GM12878 (cell line): Measurements from ENCODE around the gene SDR9C7. TPM values are rescaled to one million over a fixed set of nuclear protein-coding genes. Genes with fewer than 3 reads are reported as not detected.

Source experiments
- ATAC-seq: fragments of 200-7000 bp; cut with Tn5 transposase; 3 replicates; pipeline ENCODE4 v1.9.1; 2020; ENCODE audit warnings: mild to moderate bottlenecking, moderate library complexity
- BruUV-seq: library from RNA; stranded (reverse); fragments of 400-500 nt; replicated peaks from 2 replicates; lab custom pipeline; 2021; lab: Mats Ljungman, UMichigan
- CTCF ChIA-PET: fragments of 300-600 bp; sonication (Branson Sonifier 250); formaldehyde crosslinking; extraction: SDS; loops from one replicate; lab custom pipeline; 2021; ENCODE audit warnings: inconsistent platforms; lab: Yijun Ruan, JAX
- POLR2A ChIA-PET: fragments of 350-600 bp; formaldehyde crosslinking; extraction: SDS; loops from one replicate; lab custom pipeline; 2021; ENCODE audit warnings: inconsistent platforms; lab: Charles Lee
- RAD21 ChIA-PET: fragments of 300-600 bp; sonication (Branson Sonifier 250); formaldehyde crosslinking; loops from one replicate; lab custom pipeline; 2023; ENCODE audit warnings: antibody characterized with exemption; ENCODE audit not compliant: unreplicated experiment; lab: Charles Lee
- SMC1A ChIA-PET: fragments of 300-600 bp; sonication (Branson Sonifier 250); formaldehyde crosslinking; loops from one replicate; lab custom pipeline; 2023; ENCODE audit not compliant: unreplicated experiment, uncharacterized antibody; lab: Charles Lee
- DNase-seq: peaks from one replicate; pipeline ENCODE4 v3.0.0-alpha.2; 2011; ENCODE audit warnings: low read depth, low spot score
- FAIRE-seq: peaks from 3 replicates; lab custom pipeline; 2011; peaks lifted over from hg19 to GRCh38; lab: Jason Lieb, UNC
- H2AFZ ChIP-seq: 2 replicates; pipeline ENCODE4 v1.6.0; 2011; ENCODE audit warnings: low read depth, low read length, control low read depth; ENCODE audit not compliant: control insufficient read depth
- H3K27ac ChIP-seq: 2 replicates; pipeline ENCODE4 v1.5.1; 2011; ENCODE audit warnings: control low read depth; ENCODE audit not compliant: control insufficient read depth, insufficient read depth
- H3K27me3 ChIP-seq, 2 experiments: replicated peaks in 1 of 2; 2 replicates each; pipeline versions ENCODE4 v1.6.0 to v1.6.1; 2011; ENCODE audit warnings: low read length in 1 of 2; ENCODE audit not compliant: control insufficient read depth in 2 of 2, insufficient read depth in 2 of 2
- H3K36me3 ChIP-seq, 2 experiments: 2 replicates each; pipeline ENCODE4 v1.5.1; 2011; ENCODE audit warnings: low read length in 1 of 2; ENCODE audit not compliant: control insufficient read depth in 2 of 2, insufficient read depth in 2 of 2
- H3K4me1 ChIP-seq: 2 replicates; pipeline ENCODE4 v1.6.1; 2011; ENCODE audit warnings: mild to moderate bottlenecking, low read length, moderate library complexity, mixed read lengths; ENCODE audit not compliant: control insufficient read depth, insufficient read depth
- H3K4me2 ChIP-seq: 2 replicates; pipeline ENCODE4 v1.6.0; 2011; ENCODE audit warnings: control low read depth; ENCODE audit not compliant: control insufficient read depth, insufficient read depth
- H3K4me3 ChIP-seq: fragments of 200-600 bp; sonication (generic); 2 replicates; pipeline ENCODE4 v1.5.1; 2016
- H3K79me2 ChIP-seq: 2 replicates; pipeline ENCODE4 v1.6.0; 2011; ENCODE audit warnings: low read length; ENCODE audit not compliant: control insufficient read depth, insufficient read depth
- H3K9ac ChIP-seq: 2 replicates; pipeline ENCODE4 v1.8.0; 2011; ENCODE audit warnings: low read length, control low read depth, mixed read lengths; ENCODE audit not compliant: control insufficient read depth, insufficient read depth
- H3K9me3 ChIP-seq: replicated peaks from 3 replicates; pipeline ENCODE4 v1.5.1; 2011; ENCODE audit warnings: mild to moderate bottlenecking, low read length; ENCODE audit not compliant: control insufficient read depth, insufficient read depth
- H4K20me1 ChIP-seq: 2 replicates; pipeline ENCODE4 v1.6.0; 2011; ENCODE audit not compliant: control insufficient read depth, insufficient read depth
- ETV6 ChIP-seq, 2 experiments: fragments of 450-650 bp in 1 of 2; IDR thresholded peaks in 1 of 2; conservative IDR thresholded peaks in 1 of 2; 2 replicates each; pipeline ENCODE4 v1.6.1; 2014; ENCODE audit warnings: antibody characterized with exemption in 1 of 2, borderline replicate concordance in 1 of 2, low read depth in 1 of 2, mild to moderate bottlenecking in 1 of 2, moderate library complexity in 1 of 2
- FOS ChIP-seq: IDR thresholded peaks from 3 replicates; pipeline ENCODE4 v1.6.1; 2011; ENCODE audit warnings: borderline replicate concordance; ENCODE audit not compliant: insufficient read length; ENCODE audit errors: extremely low read depth
- IKZF2 ChIP-seq, 2 experiments: fragments of 450-650 bp; IDR thresholded peaks; 2 replicates each; pipeline ENCODE4 v1.6.1; 2017; ENCODE audit warnings: mild to moderate bottlenecking in 2 of 2, moderate library complexity in 2 of 2
- MEF2B ChIP-seq: fragments of 450-650 bp; IDR thresholded peaks from 2 replicates; pipeline ENCODE4 v1.6.1; 2018; ENCODE audit warnings: mild to moderate bottlenecking, moderate library complexity; ENCODE audit not compliant: partially characterized antibody, poor library complexity, severe bottlenecking
- MTA2 ChIP-seq: fragments of 450-650 bp; IDR thresholded peaks from 2 replicates; pipeline ENCODE4 v1.6.1; 2016; ENCODE audit warnings: low read depth, mild to moderate bottlenecking, moderate library complexity
- MTA3 ChIP-seq: IDR thresholded peaks from 2 replicates; pipeline ENCODE4 v1.6.1; 2012; ENCODE audit warnings: low read length, inconsistent platforms, borderline replicate concordance
- PAX8 ChIP-seq: fragments of 450-650 bp; IDR thresholded peaks from 2 replicates; pipeline ENCODE4 v1.6.1; 2017; ENCODE audit warnings: mild to moderate bottlenecking, moderate library complexity
- SP1 ChIP-seq: IDR thresholded peaks from one replicate; pipeline ENCODE4 v1.6.1; 2011; ENCODE audit warnings: low read depth, low read length
- YY1 ChIP-seq: IDR thresholded peaks from 2 replicates; pipeline ENCODE4 v1.6.1; 2011; ENCODE audit warnings: low read depth, mild to moderate bottlenecking, low read length
- ZZZ3 ChIP-seq: IDR thresholded peaks from 2 replicates; pipeline ENCODE4 v1.6.1; 2011; ENCODE audit warnings: low read depth; ENCODE audit not compliant: control insufficient read depth, insufficient read length
- WGBS: methylation state at CpG from one replicate; pipeline ENCODE4 v1.1.6; 2016; ENCODE audit warnings: low lambda C conversion rate; ENCODE audit not compliant: insufficient replicate concordance, insufficient coverage; ENCODE audit errors: missing lambda C conversion rate; 5-methylcytosine and 5-hydroxymethylcytosine counted together
- in situ Hi-C: fragments of 300-500 bp; cut with MboI; formaldehyde crosslinking; loops from 9 replicates; pipeline ENCODE4 v1.14.3; 2018; ENCODE audit warnings: mixed read lengths
- intact Hi-C: fragments of 100-400 bp; cut with micrococcal nuclease; formaldehyde crosslinking; loops from one replicate; pipeline ENCODE4 v1.14.2; 2022; ENCODE audit not compliant: unreplicated experiment
- polyA plus RNA-seq, 11 experiments: library from polyadenylated mRNA; depleted of rRNA in 4 of 11; unstranded in 6 of 11; stranded (reverse) in 5 of 11; fragments of >200 nt; fragmentation: Nextera tagmentation in 4 of 11; fragmentation: Illumina TruSeq in 1 of 11; extraction: Ambion mirVana in 4 of 11; extraction: Trizol in 1 of 11; gene quantifications; 1 replicate in 1 of 11; 2 replicates in 10 of 11; pipeline versions ENCODE4 v1.2.1 to v1.2.3, GENCODE V29; 2011 to 2016; ENCODE audit warnings: inconsistent platforms in 2 of 11, missing spikeins in 2 of 11, low read depth in 1 of 11
- total RNA-seq, 4 experiments: library from RNA; depleted of rRNA in 3 of 4; stranded (reverse); fragments of >200 nt in 3 of 4; fragmentation: Illumina TruSeq in 1 of 4; extraction: Trizol in 1 of 4; gene quantifications; 2 replicates each; pipeline versions ENCODE4 v1.2.1 to v1.2.3, GENCODE V29; 2013 to 2021
- TF ChIP-seq, protein P1 (sequence below): fragments of 450-650 bp; IDR thresholded peaks from 2 replicates; pipeline ENCODE4 v1.6.1; 2017; ENCODE audit warnings: mild to moderate bottlenecking, moderate library complexity
- TF ChIP-seq, protein P2 (sequence below): IDR thresholded peaks from 2 replicates; pipeline ENCODE4 v1.6.1; 2011; ENCODE audit warnings: low read depth, mild to moderate bottlenecking, low read length, moderate library complexity, borderline replicate concordance; ENCODE audit errors: extremely low read depth
- TF ChIP-seq, protein P3 (sequence below): IDR thresholded peaks from 2 replicates; pipeline ENCODE4 v1.6.1; 2012; ENCODE audit warnings: low read depth, low read length, improper control_type of control experiment
- TF ChIP-seq, protein P4 (sequence below): fragments of 450-650 bp; IDR thresholded peaks from 2 replicates; pipeline ENCODE4 v1.6.1; 2018; ENCODE audit warnings: borderline replicate concordance, mild to moderate bottlenecking; ENCODE audit not compliant: partially characterized antibody

Gene SDR9C7
- total and polyA plus RNA-seq, 10 of the 15 experiments (the other 5 are each of a cell fraction or from before 2014, with no cell fraction given), result 0.04 TPM; not detected in 9

DNA sequence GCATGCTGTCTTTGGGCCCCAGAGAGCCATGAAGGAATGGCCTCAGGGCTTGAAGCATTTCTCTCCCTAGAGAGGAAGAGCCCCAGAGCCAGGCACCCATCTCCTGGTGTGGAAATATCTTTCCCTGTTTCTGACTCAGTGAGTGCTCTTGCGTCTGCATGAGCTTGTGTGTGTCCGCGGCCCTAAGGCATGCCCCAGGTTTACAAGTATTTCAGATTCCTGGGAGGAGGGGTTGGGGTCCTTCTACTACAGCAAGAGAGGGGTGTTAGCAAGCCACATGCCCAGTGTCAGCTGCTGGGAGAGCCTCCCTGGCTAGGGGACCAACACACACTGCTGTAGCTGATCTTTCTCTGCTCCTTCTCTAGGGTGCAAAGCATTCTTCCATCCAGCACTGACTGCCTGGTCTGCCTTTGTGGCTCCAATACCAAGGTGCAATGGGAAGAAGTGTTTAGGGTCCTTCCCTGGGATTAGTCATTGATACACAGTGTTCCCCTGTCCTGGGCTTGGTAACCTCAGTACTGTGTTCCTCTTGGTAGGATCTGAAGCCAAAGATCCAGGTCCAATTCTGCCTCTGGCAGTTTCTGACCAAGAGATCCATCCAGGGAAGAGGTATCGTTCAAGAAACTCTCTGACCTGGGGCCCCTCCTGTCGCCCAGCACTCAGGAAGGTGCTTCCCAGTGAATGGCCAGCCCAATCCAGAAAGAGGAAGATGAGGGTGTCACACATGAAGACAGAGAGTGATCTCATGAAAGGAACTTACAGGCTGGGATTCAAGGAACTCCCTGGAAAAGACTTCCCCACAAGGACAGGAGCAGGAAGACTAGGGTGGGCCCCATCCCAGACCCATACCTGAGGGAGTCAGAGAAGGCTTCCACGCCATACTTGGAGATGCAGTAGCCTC lies 20.1 kb upstream of the SDR9C7 start:
- ATAC-seq (no peak), FAIRE-seq (no peak), DNase-seq (no peak)
- H4K20me1 ChIP-seq, result no peaks in the 10 kb centered on the region
- H3K4me2 ChIP-seq, result no peak overlapping the region
- WGBS, result 58% methylated on average over 6 of the region's 6 CpGs
- SMC1A ChIA-PET, result no interaction called here
- H3K79me2 ChIP-seq, result no peaks in the 10 kb centered on the region
- H3K9ac ChIP-seq, result no peak overlapping the region
- H3K27ac ChIP-seq, result no peak overlapping the region
- no TSS peak for BruUV-seq
- RAD21 ChIA-PET, result no interaction called here
- no peak overlapping the region for H3K4me3 ChIP-seq
- POLR2A ChIA-PET, result no interaction called here
- no peaks in the 10 kb centered on the region for H3K4me1 ChIP-seq
- H3K27me3 ChIP-seq, result no peaks in the 10 kb centered on the region; a peak in 3 of 4 replicates
- no peak overlapping the region for H2AFZ ChIP-seq
- TF ChIP-seq ZZZ3, result no peak
- TF ChIP-seq SP1, result no peak
- TF ChIP-seq MTA2, result no peak
- TF ChIP-seq MEF2B, result no peak
- TF ChIP-seq, protein P1, sequence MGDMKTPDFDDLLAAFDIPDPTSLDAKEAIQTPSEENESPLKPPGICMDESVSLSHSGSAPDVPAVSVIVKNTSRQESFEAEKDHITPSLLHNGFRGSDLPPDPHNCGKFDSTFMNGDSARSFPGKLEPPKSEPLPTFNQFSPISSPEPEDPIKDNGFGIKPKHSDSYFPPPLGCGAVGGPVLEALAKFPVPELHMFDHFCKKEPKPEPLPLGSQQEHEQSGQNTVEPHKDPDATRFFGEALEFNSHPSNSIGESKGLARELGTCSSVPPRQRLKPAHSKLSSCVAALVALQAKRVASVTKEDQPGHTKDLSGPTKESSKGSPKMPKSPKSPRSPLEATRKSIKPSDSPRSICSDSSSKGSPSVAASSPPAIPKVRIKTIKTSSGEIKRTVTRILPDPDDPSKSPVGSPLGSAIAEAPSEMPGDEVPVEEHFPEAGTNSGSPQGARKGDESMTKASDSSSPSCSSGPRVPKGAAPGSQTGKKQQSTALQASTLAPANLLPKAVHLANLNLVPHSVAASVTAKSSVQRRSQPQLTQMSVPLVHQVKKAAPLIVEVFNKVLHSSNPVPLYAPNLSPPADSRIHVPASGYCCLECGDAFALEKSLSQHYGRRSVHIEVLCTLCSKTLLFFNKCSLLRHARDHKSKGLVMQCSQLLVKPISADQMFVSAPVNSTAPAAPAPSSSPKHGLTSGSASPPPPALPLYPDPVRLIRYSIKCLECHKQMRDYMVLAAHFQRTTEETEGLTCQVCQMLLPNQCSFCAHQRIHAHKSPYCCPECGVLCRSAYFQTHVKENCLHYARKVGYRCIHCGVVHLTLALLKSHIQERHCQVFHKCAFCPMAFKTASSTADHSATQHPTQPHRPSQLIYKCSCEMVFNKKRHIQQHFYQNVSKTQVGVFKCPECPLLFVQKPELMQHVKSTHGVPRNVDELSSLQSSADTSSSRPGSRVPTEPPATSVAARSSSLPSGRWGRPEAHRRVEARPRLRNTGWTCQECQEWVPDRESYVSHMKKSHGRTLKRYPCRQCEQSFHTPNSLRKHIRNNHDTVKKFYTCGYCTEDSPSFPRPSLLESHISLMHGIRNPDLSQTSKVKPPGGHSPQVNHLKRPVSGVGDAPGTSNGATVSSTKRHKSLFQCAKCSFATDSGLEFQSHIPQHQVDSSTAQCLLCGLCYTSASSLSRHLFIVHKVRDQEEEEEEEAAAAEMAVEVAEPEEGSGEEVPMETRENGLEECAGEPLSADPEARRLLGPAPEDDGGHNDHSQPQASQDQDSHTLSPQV, result no peak
- TF ChIP-seq YY1, result no peak
- TF ChIP-seq IKZF2 (IDR thresholded peaks at IDR 0.05), result no peak
- no peak for TF ChIP-seq MTA3
- TF ChIP-seq, protein P2, sequence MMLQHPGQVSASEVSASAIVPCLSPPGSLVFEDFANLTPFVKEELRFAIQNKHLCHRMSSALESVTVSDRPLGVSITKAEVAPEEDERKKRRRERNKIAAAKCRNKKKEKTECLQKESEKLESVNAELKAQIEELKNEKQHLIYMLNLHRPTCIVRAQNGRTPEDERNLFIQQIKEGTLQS, result no peak
- TF ChIP-seq, protein P3, sequence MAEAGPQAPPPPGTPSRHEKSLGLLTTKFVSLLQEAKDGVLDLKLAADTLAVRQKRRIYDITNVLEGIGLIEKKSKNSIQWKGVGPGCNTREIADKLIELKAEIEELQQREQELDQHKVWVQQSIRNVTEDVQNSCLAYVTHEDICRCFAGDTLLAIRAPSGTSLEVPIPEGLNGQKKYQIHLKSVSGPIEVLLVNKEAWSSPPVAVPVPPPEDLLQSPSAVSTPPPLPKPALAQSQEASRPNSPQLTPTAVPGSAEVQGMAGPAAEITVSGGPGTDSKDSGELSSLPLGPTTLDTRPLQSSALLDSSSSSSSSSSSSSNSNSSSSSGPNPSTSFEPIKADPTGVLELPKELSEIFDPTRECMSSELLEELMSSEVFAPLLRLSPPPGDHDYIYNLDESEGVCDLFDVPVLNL, result no peak
- TF ChIP-seq PAX8, result no peak
- TF ChIP-seq, protein P4, sequence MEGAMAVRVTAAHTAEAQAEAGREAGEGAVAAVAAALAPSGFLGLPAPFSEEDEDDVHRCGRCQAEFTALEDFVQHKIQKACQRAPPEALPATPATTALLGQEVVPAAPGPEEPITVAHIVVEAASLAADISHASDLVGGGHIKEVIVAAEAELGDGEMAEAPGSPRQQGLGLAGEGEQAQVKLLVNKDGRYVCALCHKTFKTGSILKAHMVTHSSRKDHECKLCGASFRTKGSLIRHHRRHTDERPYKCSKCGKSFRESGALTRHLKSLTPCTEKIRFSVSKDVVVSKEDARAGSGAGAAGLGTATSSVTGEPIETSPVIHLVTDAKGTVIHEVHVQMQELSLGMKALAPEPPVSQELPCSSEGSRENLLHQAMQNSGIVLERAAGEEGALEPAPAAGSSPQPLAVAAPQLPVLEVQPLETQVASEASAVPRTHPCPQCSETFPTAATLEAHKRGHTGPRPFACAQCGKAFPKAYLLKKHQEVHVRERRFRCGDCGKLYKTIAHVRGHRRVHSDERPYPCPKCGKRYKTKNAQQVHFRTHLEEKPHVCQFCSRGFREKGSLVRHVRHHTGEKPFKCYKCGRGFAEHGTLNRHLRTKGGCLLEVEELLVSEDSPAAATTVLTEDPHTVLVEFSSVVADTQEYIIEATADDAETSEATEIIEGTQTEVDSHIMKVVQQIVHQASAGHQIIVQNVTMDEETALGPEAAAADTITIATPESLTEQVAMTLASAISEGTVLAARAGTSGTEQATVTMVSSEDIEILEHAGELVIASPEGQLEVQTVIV, result no peak
- no peak for TF ChIP-seq FOS
- TF ChIP-seq ETV6 (conservative IDR thresholded peaks at IDR 0.05 in 1 of 2, IDR thresholded peaks at IDR 0.05 in 1 of 2; ENCODE audit: borderline replicate concordance in 1 of 2, low read depth in 1 of 2), result no peak
- intact Hi-C loops, result no loop called here
- in situ Hi-C loops, result no loop called here
- H3K9me3 ChIP-seq, result peaks cover 2% of the 10 kb centered on the region; the same call in 1 of the 3 replicates
- H3K36me3 ChIP-seq, result no peaks in the 10 kb centered on the region
- CTCF ChIA-PET, result no interaction called here
